KMS-11 (cell line): ENCODE results near the gene SCN7A.

Source experiments
- H2AFZ ChIP-seq: fragments of 200-600 bp; sonication (generic); 2 replicates; pipeline ENCODE4 v1.6.1; 2016; ENCODE audit warnings: antibody characterized with exemption, mixed run types, low read depth
- H3K27ac ChIP-seq: fragments of 200-600 bp; sonication (generic); 2 replicates; pipeline ENCODE4 v1.6.1; 2016; ENCODE audit warnings: mild to moderate bottlenecking, mixed run types
- H3K27me3 ChIP-seq: fragments of 200-600 bp; sonication (generic); 2 replicates; pipeline ENCODE4 v1.6.1; 2017; ENCODE audit warnings: mild to moderate bottlenecking, low read depth, mixed run types, moderate library complexity; ENCODE audit not compliant: insufficient read depth
- H3K36me3 ChIP-seq: fragments of 200-600 bp; sonication (generic); 2 replicates; pipeline ENCODE4 v1.6.1; 2017; ENCODE audit warnings: mild to moderate bottlenecking, mixed run types; ENCODE audit not compliant: insufficient read depth
- H3K4me1 ChIP-seq: fragments of 200-600 bp; sonication (generic); 2 replicates; pipeline ENCODE4 v1.6.1; 2016; ENCODE audit warnings: mild to moderate bottlenecking, low read depth, mixed run types; ENCODE audit not compliant: poor library complexity, severe bottlenecking
- H3K4me2 ChIP-seq: fragments of 200-600 bp; sonication (generic); 2 replicates; pipeline ENCODE4 v1.7.0; 2016; ENCODE audit warnings: mild to moderate bottlenecking, mixed run types
- H3K4me3 ChIP-seq: fragments of 200-600 bp; sonication (generic); IDR thresholded peaks from 2 replicates; pipeline ENCODE4 v1.6.1; 2017; ENCODE audit warnings: low read depth, low read length, mixed read lengths; ENCODE audit not compliant: insufficient read depth
- H3K79me2 ChIP-seq: fragments of 200-600 bp; sonication (generic); 2 replicates; pipeline ENCODE4 v1.6.1; 2016; ENCODE audit warnings: low read depth, mixed run types; ENCODE audit not compliant: insufficient read depth
- H3K9ac ChIP-seq: fragments of 200-600 bp; sonication (generic); 2 replicates; pipeline ENCODE4 v1.6.1; 2016; ENCODE audit warnings: mild to moderate bottlenecking, mixed run types
- H4K20me1 ChIP-seq: fragments of 200-600 bp; sonication (generic); 2 replicates; pipeline ENCODE4 v1.6.1; 2016; ENCODE audit warnings: mild to moderate bottlenecking, mixed run types; ENCODE audit not compliant: insufficient read depth
- TF ChIP-seq, protein P1 (sequence below): fragments of 200-600 bp; sonication (generic); conservative IDR thresholded peaks from 2 replicates; pipeline ENCODE4 v1.6.1; 2017; ENCODE audit warnings: low read depth, mild to moderate bottlenecking, antibody characterized with exemption, low read length, moderate library complexity, mixed read lengths

Gene SCN7A

DNA sequence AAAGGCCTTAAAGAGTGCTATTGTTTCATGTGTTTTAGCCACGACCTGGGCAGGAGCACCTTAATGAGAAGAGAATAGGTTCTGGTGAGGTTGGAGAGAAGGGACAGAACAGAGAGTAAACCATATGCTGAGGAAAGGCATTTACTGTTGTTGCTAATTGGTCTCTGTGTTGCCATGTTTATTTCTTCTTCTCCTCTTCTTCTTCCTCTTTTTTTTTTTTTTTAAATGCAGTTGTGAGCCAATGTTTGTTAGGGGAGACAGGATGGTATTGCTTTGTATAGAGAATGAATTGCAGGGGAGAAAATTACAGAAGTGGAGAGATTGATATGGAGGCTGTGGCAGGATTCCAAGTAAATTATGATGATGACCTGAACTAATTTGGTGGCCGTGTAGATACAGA is 120.9 kb downstream of the SCN7A start:
- Histone ChIP-seq H3K79me2 (peaks cover 12% of the 10 kb centered on the region; the same call in 1 of the 2 replicates), H3K4me1 (peaks cover 37% of the 10 kb centered on the region), H3K9ac (no peak overlapping the region), H2AFZ (no peak overlapping the region), H3K36me3 (no peaks in the 10 kb centered on the region), H3K27ac (no peak overlapping the region), H3K27me3 (no peaks in the 10 kb centered on the region), H4K20me1 (no peaks in the 10 kb centered on the region), H3K4me2 (peak overlapping the region; percentile 93; the same call in 1 of the 2 replicates), H3K4me3 (no peak overlapping the region)
- TF ChIP-seq, protein P1, sequence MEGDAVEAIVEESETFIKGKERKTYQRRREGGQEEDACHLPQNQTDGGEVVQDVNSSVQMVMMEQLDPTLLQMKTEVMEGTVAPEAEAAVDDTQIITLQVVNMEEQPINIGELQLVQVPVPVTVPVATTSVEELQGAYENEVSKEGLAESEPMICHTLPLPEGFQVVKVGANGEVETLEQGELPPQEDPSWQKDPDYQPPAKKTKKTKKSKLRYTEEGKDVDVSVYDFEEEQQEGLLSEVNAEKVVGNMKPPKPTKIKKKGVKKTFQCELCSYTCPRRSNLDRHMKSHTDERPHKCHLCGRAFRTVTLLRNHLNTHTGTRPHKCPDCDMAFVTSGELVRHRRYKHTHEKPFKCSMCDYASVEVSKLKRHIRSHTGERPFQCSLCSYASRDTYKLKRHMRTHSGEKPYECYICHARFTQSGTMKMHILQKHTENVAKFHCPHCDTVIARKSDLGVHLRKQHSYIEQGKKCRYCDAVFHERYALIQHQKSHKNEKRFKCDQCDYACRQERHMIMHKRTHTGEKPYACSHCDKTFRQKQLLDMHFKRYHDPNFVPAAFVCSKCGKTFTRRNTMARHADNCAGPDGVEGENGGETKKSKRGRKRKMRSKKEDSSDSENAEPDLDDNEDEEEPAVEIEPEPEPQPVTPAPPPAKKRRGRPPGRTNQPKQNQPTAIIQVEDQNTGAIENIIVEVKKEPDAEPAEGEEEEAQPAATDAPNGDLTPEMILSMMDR: no peak

DNA sequence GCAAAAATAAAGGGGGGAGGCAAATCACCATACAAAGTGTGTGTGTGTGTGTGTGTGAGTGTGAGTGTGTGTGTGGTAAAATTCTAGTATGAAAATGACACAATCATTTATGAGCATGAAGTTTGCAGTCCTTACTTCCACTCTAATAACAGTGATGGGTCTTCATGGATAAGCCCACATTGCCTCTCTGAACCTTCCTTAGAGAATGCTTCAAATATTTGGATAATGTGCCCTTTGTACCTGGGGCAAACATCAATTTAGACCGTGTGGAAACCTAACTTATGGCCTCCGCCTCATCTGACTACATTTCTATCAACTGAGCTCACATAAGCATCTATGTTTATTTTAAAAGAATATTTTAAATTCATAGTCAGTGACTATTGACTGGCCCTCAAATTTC is 122.0 kb downstream of the SCN7A start:
- Histone ChIP-seq H3K79me2 (peaks cover 12% of the 10 kb centered on the region; the same call in 1 of the 2 replicates), H4K20me1 (no peaks in the 10 kb centered on the region), H3K4me3 (no peak overlapping the region), H3K4me2 (no peak overlapping the region), H2AFZ (no peak overlapping the region), H3K36me3 (no peaks in the 10 kb centered on the region), H3K4me1 (peaks cover 28% of the 10 kb centered on the region), H3K27me3 (no peaks in the 10 kb centered on the region), H3K9ac (no peak overlapping the region), H3K27ac (no peak overlapping the region)
- TF ChIP-seq, protein P1: no peak

DNA sequence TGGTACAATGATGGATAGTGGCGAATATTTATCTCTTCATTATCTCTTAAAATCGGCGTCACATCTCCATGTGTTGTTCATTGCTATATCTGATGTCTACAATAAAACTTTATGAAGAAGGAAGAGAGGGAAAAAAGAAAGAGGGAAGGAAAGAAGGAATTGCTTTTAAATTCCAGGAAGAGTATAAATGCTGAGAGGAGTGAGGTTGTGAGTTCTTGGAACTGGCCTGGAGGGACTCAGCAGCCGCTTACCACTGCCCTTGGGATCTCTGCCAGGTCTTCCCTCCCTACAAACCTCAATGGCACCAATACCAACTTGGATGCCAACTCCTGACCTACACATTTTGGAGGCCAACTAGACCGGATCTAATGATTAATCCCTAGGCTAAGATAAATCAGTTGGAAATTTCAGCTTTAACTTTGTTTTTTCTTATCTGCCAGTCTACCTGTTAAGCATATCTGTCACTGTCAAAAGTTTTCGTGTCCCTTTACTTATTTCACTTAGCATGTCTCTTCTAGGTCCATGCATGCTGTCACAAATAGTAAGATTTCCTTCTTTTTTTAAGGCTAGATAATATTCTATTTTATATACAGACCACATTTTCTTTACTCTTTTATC is 128.1 kb downstream of the SCN7A start:
- no peaks in the 10 kb centered on the region for H3K79me2 ChIP-seq
- no peak overlapping the region for H2AFZ ChIP-seq
- no peak overlapping the region for H3K4me3 ChIP-seq
- no peaks in the 10 kb centered on the region for H3K27me3 ChIP-seq
- peaks cover 13% of the 10 kb centered on the region for H3K4me1 ChIP-seq
- no peak overlapping the region for H3K4me2 ChIP-seq
- no peak overlapping the region for H3K27ac ChIP-seq
- TF ChIP-seq, protein P1: no peak
- no peaks in the 10 kb centered on the region for H3K36me3 ChIP-seq
- H3K9ac ChIP-seq: no peak overlapping the region
- H4K20me1 ChIP-seq: no peaks in the 10 kb centered on the region

DNA sequence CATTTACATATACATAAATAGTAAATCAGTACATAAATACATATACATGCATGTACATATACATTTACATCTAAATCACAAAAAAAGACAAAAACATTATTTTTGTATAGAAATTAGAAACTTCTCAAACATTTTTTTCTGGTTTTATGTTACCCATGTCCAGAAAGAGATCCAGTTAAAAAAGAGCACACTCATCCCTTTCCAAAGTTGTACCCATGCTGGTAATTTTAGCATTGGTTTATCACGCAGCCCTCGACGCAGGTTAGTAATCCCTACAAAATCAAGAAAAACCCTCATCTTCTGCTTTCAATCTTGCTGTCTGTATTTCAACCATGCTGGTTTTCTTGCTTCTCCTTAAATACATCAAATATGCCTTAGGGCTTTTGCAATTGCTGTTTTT is 128.8 kb downstream of the SCN7A start:
- Histone ChIP-seq H3K27me3 (no peaks in the 10 kb centered on the region), H4K20me1 (no peaks in the 10 kb centered on the region), H3K27ac (no peak overlapping the region), H3K79me2 (no peaks in the 10 kb centered on the region), H3K4me1 (peaks cover 14% of the 10 kb centered on the region), H2AFZ (no peak overlapping the region), H3K4me3 (no peak overlapping the region), H3K36me3 (no peaks in the 10 kb centered on the region), H3K9ac (no peak overlapping the region), H3K4me2 (no peak overlapping the region)
- TF ChIP-seq, protein P1: no peak
